MM.1S (cell line): ENCODE results near the gene AMELX.

ENCODE experiments used
- DNase-seq: peaks from one replicate; pipeline ENCODE4 v3.0.0-alpha.2; 2015
- H2AFZ ChIP-seq: fragments of 300-600 bp; sonication (generic); 2 replicates; pipeline ENCODE4 v1.6.0; 2016; ENCODE audit warnings: antibody characterized with exemption, low read length
- H3F3A ChIP-seq: fragments of 300-600 bp; sonication (generic); 2 replicates; pipeline ENCODE4 v1.6.1; 2016; ENCODE audit warnings: mild to moderate bottlenecking, antibody characterized with exemption, low read length, moderate library complexity, mixed read lengths; ENCODE audit not compliant: insufficient read depth
- H3K27ac ChIP-seq: fragments of 300-600 bp; sonication (generic); 2 replicates; pipeline ENCODE4 v1.5.1; 2016; ENCODE audit warnings: mild to moderate bottlenecking, low read length
- H3K27me3 ChIP-seq: fragments of 300-600 bp; sonication (generic); replicated peaks from 2 replicates; pipeline ENCODE4 v1.6.0; 2016; ENCODE audit warnings: low read length; ENCODE audit not compliant: insufficient read depth
- H3K36me3 ChIP-seq: fragments of 300-600 bp; sonication (generic); replicated peaks from 2 replicates; pipeline ENCODE4 v1.6.1; 2016; ENCODE audit warnings: mild to moderate bottlenecking, low read length, mixed read lengths; ENCODE audit not compliant: insufficient read depth
- H3K4me1 ChIP-seq: fragments of 300-600 bp; sonication (generic); 2 replicates; pipeline ENCODE4 v1.6.1; 2016; ENCODE audit warnings: low read length, mixed read lengths
- H3K4me2 ChIP-seq: fragments of 300-600 bp; sonication (generic); 2 replicates; pipeline ENCODE4 v1.6.0; 2016; ENCODE audit warnings: low read depth, low read length
- H3K4me3 ChIP-seq: fragments of 300-600 bp; sonication (generic); 2 replicates; pipeline ENCODE4 v1.5.1; 2016; ENCODE audit warnings: low read length, mixed read lengths
- H3K79me2 ChIP-seq: fragments of 300-600 bp; sonication (generic); 2 replicates; pipeline ENCODE4 v1.6.1; 2016; ENCODE audit warnings: mixed run types, low read length, mixed read lengths
- H3K9ac ChIP-seq: fragments of 300-600 bp; sonication (generic); 2 replicates; pipeline ENCODE4 v1.6.1; 2016; ENCODE audit warnings: low read length, mixed read lengths
- H3K9me2 ChIP-seq: fragments of 300-600 bp; sonication (generic); replicated peaks from 2 replicates; pipeline ENCODE4 v1.6.1; 2016; ENCODE audit warnings: mild to moderate bottlenecking, low read length, mixed read lengths; ENCODE audit not compliant: insufficient read depth
- H3K9me3 ChIP-seq: fragments of 300-600 bp; sonication (generic); replicated peaks from 2 replicates; pipeline ENCODE4 v1.6.1; 2016; ENCODE audit warnings: mild to moderate bottlenecking, low read length, mixed read lengths; ENCODE audit not compliant: insufficient read depth
- H4K20me1 ChIP-seq: fragments of 300-600 bp; sonication (generic); 2 replicates; pipeline ENCODE4 v1.6.1; 2016; ENCODE audit warnings: mild to moderate bottlenecking, low read length, moderate library complexity, mixed read lengths; ENCODE audit not compliant: insufficient read depth
- CTCF ChIP-seq: fragments of 300-600 bp; sonication (generic); IDR thresholded peaks from 2 replicates; pipeline ENCODE4 v1.5.1; 2016; ENCODE audit warnings: antibody characterized with exemption, low read length, mixed read lengths
- EZH2 ChIP-seq: fragments of 300-600 bp; sonication (generic); optimal IDR thresholded peaks from 2 replicates; pipeline ENCODE3; 2017; ENCODE audit warnings: low read depth, mild to moderate bottlenecking, antibody characterized with exemption, low read length, mixed read lengths
- EZH2phosphoT487 ChIP-seq: fragments of 300-600 bp; sonication (generic); IDR thresholded peaks from 2 replicates; pipeline ENCODE4 v1.6.1; 2018; ENCODE audit warnings: antibody characterized with exemption, low read length

The AMELX gene

GRCh38 chrX:11328134-11328533 lies 34.9 kb downstream of the AMELX start:
- H3K9me2 ChIP-seq: no peaks in the 10 kb centered on the region
- no peaks in the 10 kb centered on the region; the same call in 1 of the 2 replicates for H3F3A ChIP-seq
- TF ChIP-seq EZH2: no peak
- TF ChIP-seq EZH2phosphoT487: no peak
- no peak for TF ChIP-seq CTCF
- H3K27ac ChIP-seq: no peak overlapping the region
- H3K9ac ChIP-seq: no peak overlapping the region
- no peaks in the 10 kb centered on the region for H3K36me3 ChIP-seq
- H3K4me1 ChIP-seq: no peaks in the 10 kb centered on the region
- H4K20me1 ChIP-seq: no peaks in the 10 kb centered on the region
- DNase-seq: no peak
- no peak overlapping the region for H2AFZ ChIP-seq
- H3K4me3 ChIP-seq: no peak overlapping the region
- no peak overlapping the region for H3K4me2 ChIP-seq
- H3K27me3 ChIP-seq: no peaks in the 10 kb centered on the region
- peaks cover 45% of the 10 kb centered on the region for H3K79me2 ChIP-seq
- H3K9me3 ChIP-seq: no peaks in the 10 kb centered on the region

GRCh38 chrX:11329021-11329420 lies 35.8 kb downstream of the AMELX start:
- DNase-seq: no peak
- TF ChIP-seq CTCF (no peak), EZH2 (no peak), EZH2phosphoT487 (no peak)
- Histone ChIP-seq H2AFZ (no peak overlapping the region), H3K4me1 (peaks cover 4% of the 10 kb centered on the region), H3K79me2 (peaks cover 52% of the 10 kb centered on the region), H3K27me3 (no peaks in the 10 kb centered on the region), H3K9me2 (no peaks in the 10 kb centered on the region), H3F3A (no peaks in the 10 kb centered on the region; the same call in 1 of the 2 replicates), H3K9me3 (no peaks in the 10 kb centered on the region), H3K4me3 (no peak overlapping the region), H4K20me1 (no peaks in the 10 kb centered on the region), H3K9ac (no peak overlapping the region), H3K27ac (no peak overlapping the region), H3K4me2 (no peak overlapping the region), H3K36me3 (no peaks in the 10 kb centered on the region)

- no peaks in the 10 kb centered on the region for H4K20me1 ChIP-seq
- H3K9ac ChIP-seq: no peak overlapping the region
- H3K27ac ChIP-seq: no peak overlapping the region
- H3K4me3 ChIP-seq: no peak overlapping the region
- no peaks in the 10 kb centered on the region for H3K27me3 ChIP-seq
- H3K4me2 ChIP-seq: no peak overlapping the region
- peaks cover 55% of the 10 kb centered on the region for H3K79me2 ChIP-seq
- TF ChIP-seq CTCF (no peak), EZH2 (no peak), EZH2phosphoT487 (no peak)
- H2AFZ ChIP-seq: no peak overlapping the region
- peaks cover 25% of the 10 kb centered on the region for H3K4me1 ChIP-seq
- H3K9me3 ChIP-seq: no peaks in the 10 kb centered on the region
- DNase-seq: no peak
- peaks cover 6% of the 10 kb centered on the region for H3F3A ChIP-seq
- no peaks in the 10 kb centered on the region for H3K36me3 ChIP-seq
- no peaks in the 10 kb centered on the region for H3K9me2 ChIP-seq
Observed at GRCh38 chrX:11331788-11332187, 38.6 kb downstream of the AMELX start.
